ENCODE measurements around the gene PHLDA3. TPM values are rescaled to one million over a fixed set of nuclear protein-coding genes. Genes with fewer than 3 reads are reported as not detected.

Gene PHLDA3
- total RNA-seq, 4 donors from 2014 or later = 69.2 to 153 (median 84.7) TPM

DNA sequence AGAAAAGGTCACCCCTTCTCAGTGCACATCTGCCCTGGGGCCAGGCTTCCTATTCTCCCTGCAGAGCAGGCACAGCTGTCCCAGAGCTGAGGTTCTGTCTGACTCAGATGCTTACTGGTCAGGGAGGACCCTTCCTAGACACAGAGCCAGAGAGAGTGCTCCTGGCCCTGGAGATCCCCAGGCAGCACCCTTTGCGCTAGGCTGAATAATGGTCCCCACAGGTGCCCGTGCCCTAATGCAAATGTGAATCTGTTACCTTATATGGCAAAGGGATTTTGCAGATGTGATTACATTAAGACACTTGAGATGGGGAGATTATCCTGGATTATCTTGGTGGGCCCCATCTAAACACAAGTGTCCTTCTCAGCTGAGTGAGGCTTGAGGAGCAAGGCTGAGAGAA, 44.8 kb downstream of the PHLDA3 start:
- Histone ChIP-seq H3K27ac (no peak overlapping the region), H3K36me3 (no peaks in the 10 kb centered on the region), H3K9me3 (peaks cover 0 to 5% (median 0%) of the 10 kb centered on the region in 3 donors), H3K4me3 (no peak overlapping the region), H3K4me1 (no peaks in the 10 kb centered on the region), H3K27me3 (peaks cover 10% of the 10 kb centered on the region)
- TF ChIP-seq EP300 (IDR thresholded peaks at IDR 0.05) = no peak
- no peak for TF ChIP-seq POLR2A (IDR thresholded peaks at IDR 0.05)
- TF ChIP-seq POLR2AphosphoS5 (IDR thresholded peaks at IDR 0.05) = no peak
- TF ChIP-seq CTCF (IDR thresholded peaks at IDR 0.05) = no peak
- ATAC-seq = no peak
- 100% methylated on average over 2 of the region's 2 CpGs; no CpG with 5 or more reads in 1 of the 2 donors for WGBS, 2 donors (ENCODE audit: low coverage in 1 of 2)

- no peak overlapping the region for H3K27ac ChIP-seq
- TF ChIP-seq POLR2A (IDR thresholded peaks at IDR 0.05) = no peak
- no peak for TF ChIP-seq CTCF (IDR thresholded peaks at IDR 0.05)
- TF ChIP-seq EP300 (IDR thresholded peaks at IDR 0.05) = no peak
- TF ChIP-seq POLR2AphosphoS5 (IDR thresholded peaks at IDR 0.05) = no peak
- no peak for ATAC-seq
- H3K9me3 ChIP-seq = peaks cover 0 to 5% (median 0%) of the 10 kb centered on the region in 3 donors
- H3K4me1 ChIP-seq = no peaks in the 10 kb centered on the region
- 80 to 98% methylated on average over 1 to 5 of the region's 6 CpGs for WGBS, 2 donors (ENCODE audit: low coverage in 1 of 2)
- H3K4me3 ChIP-seq = no peak overlapping the region
- no peaks in the 10 kb centered on the region for H3K36me3 ChIP-seq
- H3K27me3 ChIP-seq = peaks cover 6% of the 10 kb centered on the region
These were observed 45.3 kb downstream of the PHLDA3 start for GRCh38 chr1:201423655-201424054.

GRCh38 chr1:201422436-201423030, 46.5 kb downstream of the PHLDA3 start:
- H3K27ac ChIP-seq = no peak overlapping the region
- TF ChIP-seq EP300 (IDR thresholded peaks at IDR 0.05) = no peak
- TF ChIP-seq CTCF (IDR thresholded peaks at IDR 0.05) = no peak
- TF ChIP-seq POLR2AphosphoS5 (IDR thresholded peaks at IDR 0.05) = no peak
- peaks cover 0 to 5% (median 0%) of the 10 kb centered on the region in 3 donors for H3K9me3 ChIP-seq
- WGBS, 2 donors (ENCODE audit: low coverage in 1 of 2) = 68 to 76% methylated on average over 3 of the region's 6 CpGs
- ATAC-seq = no peak
- no peak overlapping the region for H3K4me3 ChIP-seq
- H3K4me1 ChIP-seq = no peaks in the 10 kb centered on the region
- H3K36me3 ChIP-seq = no peaks in the 10 kb centered on the region
- H3K27me3 ChIP-seq = no peaks in the 10 kb centered on the region

DNA sequence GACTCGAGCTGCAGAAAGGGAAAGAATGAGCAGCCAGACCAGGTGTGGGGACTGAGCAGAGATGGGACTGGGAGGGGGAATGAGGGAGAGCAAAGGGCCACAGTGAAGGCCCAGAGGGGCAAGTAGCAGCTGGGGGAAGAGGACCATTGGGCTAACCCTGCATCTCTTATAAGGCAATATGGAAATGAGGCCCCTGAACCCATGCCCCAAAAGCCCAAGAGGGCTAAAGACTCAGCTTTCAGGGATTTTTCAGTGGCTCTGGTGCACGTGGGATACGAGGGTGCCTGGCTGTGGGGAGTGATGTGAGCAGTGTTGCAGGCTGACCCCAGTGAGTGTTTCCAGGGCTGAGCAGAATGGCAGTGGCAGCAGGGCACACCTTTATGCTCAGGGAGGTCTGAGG, 47.0 kb downstream of the PHLDA3 start:
- Histone ChIP-seq H3K27me3 (no peaks in the 10 kb centered on the region), H3K4me3 (no peak overlapping the region), H3K36me3 (no peaks in the 10 kb centered on the region), H3K27ac (no peak overlapping the region), H3K4me1 (no peaks in the 10 kb centered on the region), H3K9me3 (peaks cover 0 to 5% (median 0%) of the 10 kb centered on the region in 3 donors)
- 75 to 92% methylated on average over 2 of the region's 3 CpGs for WGBS, 2 donors (ENCODE audit: low coverage in 1 of 2)
- ATAC-seq = no peak
- no peak for TF ChIP-seq POLR2A (IDR thresholded peaks at IDR 0.05)
- TF ChIP-seq EP300 (IDR thresholded peaks at IDR 0.05) = no peak
- no peak for TF ChIP-seq CTCF (IDR thresholded peaks at IDR 0.05)
- no peak for TF ChIP-seq POLR2AphosphoS5 (IDR thresholded peaks at IDR 0.05)

- no peak overlapping the region for H3K27ac ChIP-seq
- TF ChIP-seq CTCF (IDR thresholded peaks at IDR 0.05) (no peak), POLR2A (IDR thresholded peaks at IDR 0.05) (no peak), EP300 (IDR thresholded peaks at IDR 0.05) (no peak), POLR2AphosphoS5 (IDR thresholded peaks at IDR 0.05) (no peak)
- H3K27me3 ChIP-seq = no peaks in the 10 kb centered on the region
- no peaks in the 10 kb centered on the region for H3K4me1 ChIP-seq
- 73 to 86% methylated on average over 3 to 7 of the region's 8 CpGs for whole genome bisulfite sequencing, 2 donors (ENCODE audit: low coverage in 1 of 2)
- no peak overlapping the region for H3K4me3 ChIP-seq
- ATAC-seq = no peak
- H3K9me3 ChIP-seq = peaks cover 0 to 5% (median 0%) of the 10 kb centered on the region in 3 donors
- no peaks in the 10 kb centered on the region for H3K36me3 ChIP-seq
These were observed 47.9 kb downstream of the PHLDA3 start for GRCh38 chr1:201421041-201421440.

Data from gastroesophageal sphincter (tissue), 4 donors.